ENCODE data around the gene CDH20.
A peak's percentile ranks its signal among the peaks of the same experiment; 100 is the strongest.

CDH20 gene

DNA sequence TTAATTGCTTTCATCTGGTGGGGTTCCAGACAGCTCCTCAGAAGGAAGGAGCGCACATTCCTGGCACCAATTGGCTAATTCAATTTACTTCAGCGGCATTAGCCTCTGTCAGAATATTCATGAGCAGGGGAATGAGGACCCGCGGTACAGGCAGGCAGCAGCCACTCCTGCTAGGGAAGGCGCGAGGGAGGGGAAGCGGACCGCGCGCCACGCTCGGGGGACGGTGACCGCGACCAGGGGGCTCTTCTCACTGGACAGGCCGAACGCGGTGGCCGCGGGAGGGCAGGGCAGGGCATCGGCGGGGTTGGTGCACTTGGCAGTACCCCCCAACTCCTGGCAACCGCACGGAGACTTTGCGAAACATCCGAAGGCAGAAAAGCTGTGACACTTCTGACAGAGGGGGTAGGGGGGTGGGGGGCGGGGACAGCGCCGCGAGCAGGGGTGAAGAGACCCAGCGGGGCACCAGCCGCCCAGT is at the start of gene CDH20:
TSS of gene CDH20 (plus strand) at position 160 of the 475 bp plus-strand sequence.
- in situ Hi-C loops (cut with HindIII; ENCODE audit: low sequenced_read_pairs) = no loop called here
- H3K4me3 ChIP-seq (ENCODE audit: low read depth, low read length) = peak within 1 kb of the TSS; percentile 43
- TF ChIP-seq, protein P1, sequence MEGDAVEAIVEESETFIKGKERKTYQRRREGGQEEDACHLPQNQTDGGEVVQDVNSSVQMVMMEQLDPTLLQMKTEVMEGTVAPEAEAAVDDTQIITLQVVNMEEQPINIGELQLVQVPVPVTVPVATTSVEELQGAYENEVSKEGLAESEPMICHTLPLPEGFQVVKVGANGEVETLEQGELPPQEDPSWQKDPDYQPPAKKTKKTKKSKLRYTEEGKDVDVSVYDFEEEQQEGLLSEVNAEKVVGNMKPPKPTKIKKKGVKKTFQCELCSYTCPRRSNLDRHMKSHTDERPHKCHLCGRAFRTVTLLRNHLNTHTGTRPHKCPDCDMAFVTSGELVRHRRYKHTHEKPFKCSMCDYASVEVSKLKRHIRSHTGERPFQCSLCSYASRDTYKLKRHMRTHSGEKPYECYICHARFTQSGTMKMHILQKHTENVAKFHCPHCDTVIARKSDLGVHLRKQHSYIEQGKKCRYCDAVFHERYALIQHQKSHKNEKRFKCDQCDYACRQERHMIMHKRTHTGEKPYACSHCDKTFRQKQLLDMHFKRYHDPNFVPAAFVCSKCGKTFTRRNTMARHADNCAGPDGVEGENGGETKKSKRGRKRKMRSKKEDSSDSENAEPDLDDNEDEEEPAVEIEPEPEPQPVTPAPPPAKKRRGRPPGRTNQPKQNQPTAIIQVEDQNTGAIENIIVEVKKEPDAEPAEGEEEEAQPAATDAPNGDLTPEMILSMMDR (IDR thresholded peaks at IDR 0.05; ENCODE audit: low read depth, low read length) = no peak
- no peak for DNase-seq (ENCODE audit: low read depth, low spot score)

GRCh38 chr18:61284039-61284438 is 49.2 kb upstream of the CDH20 start:
- TF ChIP-seq, protein P1 (IDR thresholded peaks at IDR 0.05; ENCODE audit: low read depth, low read length) = no peak
- in situ Hi-C loops (cut with HindIII; ENCODE audit: low sequenced_read_pairs) = no loop called here
- H3K4me3 ChIP-seq (ENCODE audit: low read depth, low read length) = no peak overlapping the region
- DNase-seq (ENCODE audit: low read depth, low spot score) = no peak

GRCh38 chr18:61285777-61286176 is 47.5 kb upstream of the CDH20 start:
- TF ChIP-seq, protein P1 (IDR thresholded peaks at IDR 0.05; ENCODE audit: low read depth, low read length) = no peak
- in situ Hi-C loops (cut with HindIII; ENCODE audit: low sequenced_read_pairs) = no loop called here
- H3K4me3 ChIP-seq (ENCODE audit: low read depth, low read length) = no peak overlapping the region
- no peak for DNase-seq (ENCODE audit: low read depth, low spot score)

DNA sequence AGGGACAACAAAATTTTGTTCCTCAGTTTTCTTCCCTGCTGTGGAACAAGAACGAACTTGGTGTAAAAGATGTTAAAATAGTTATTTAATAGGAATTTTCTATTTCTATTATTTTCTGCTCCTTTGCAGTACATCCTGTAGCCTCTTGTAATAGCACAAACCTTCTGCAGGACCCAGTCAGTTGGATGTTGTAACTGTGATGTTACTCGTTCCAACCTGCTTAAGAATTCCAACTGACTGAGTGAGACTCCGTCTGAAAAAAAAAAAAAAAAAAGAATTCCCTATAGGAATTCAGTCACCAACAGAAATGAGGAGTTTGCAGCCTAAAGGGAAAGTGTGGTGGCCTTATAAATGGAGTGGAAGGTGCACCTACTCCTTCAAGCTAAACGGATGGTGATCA is 46.4 kb upstream of the CDH20 start:
- TF ChIP-seq, protein P1 (IDR thresholded peaks at IDR 0.05; ENCODE audit: low read depth, low read length) = no peak
- no peak for DNase-seq (ENCODE audit: low read depth, low spot score)
- in situ Hi-C loops (cut with HindIII; ENCODE audit: low sequenced_read_pairs) = no loop called here
- no peak overlapping the region for H3K4me3 ChIP-seq (ENCODE audit: low read depth, low read length)

GRCh38 chr18:61290616-61291015 is 42.6 kb upstream of the CDH20 start:
- no peak for DNase-seq (ENCODE audit: low read depth, low spot score)

GRCh38 chr18:61292280-61293035 is 40.8 kb upstream of the CDH20 start:
- H3K4me3 ChIP-seq (ENCODE audit: low read depth, low read length) = no peak overlapping the region
- in situ Hi-C loops (cut with HindIII; ENCODE audit: low sequenced_read_pairs) = no loop called here
- TF ChIP-seq, protein P1 (IDR thresholded peaks at IDR 0.05; ENCODE audit: low read depth, low read length) = no peak
- no peak for DNase-seq (ENCODE audit: low read depth, low spot score)

More at GRCh38 chr18:61290616-61291015, 42.6 kb upstream of the CDH20 start:
- H3K4me3 ChIP-seq (ENCODE audit: low read depth, low read length) = no peak overlapping the region
- in situ Hi-C loops (cut with HindIII; ENCODE audit: low sequenced_read_pairs) = no loop called here
- TF ChIP-seq, protein P1 (IDR thresholded peaks at IDR 0.05; ENCODE audit: low read depth, low read length) = no peak
